ENCODE data around the gene CCDC97. TPM values are rescaled to one million over a fixed set of nuclear protein-coding genes. Genes with fewer than 3 reads are reported as not detected.
A peak's percentile ranks its signal among the peaks of the same experiment; 100 is the strongest.
"Not testable (repeated sequence)": the region's sequence is repeated elsewhere in the genome, so short reads cannot be mapped to it uniquely, and the experiment has no call there.

Gene CCDC97
- total RNA-seq, 2 donors from 2014 or later: 17.5 to 23.9 TPM

- peak; percentile 97 for DNase-seq (ENCODE audit: low spot score)
- intact Hi-C loops (cut with DNase I): loop anchor here in 1 of 2 donors (5.0 kb wide), 1 partner anchor 41 kb away; the partner anchor contains the start of gene CCDC97
These were observed 43.7 kb downstream of the CCDC97 start, which contains the start of gene TGFB1 for GRCh38 chr19:41353466-41354342. TGFB1 (minus strand) TSS chr19:41353922; CDS start chr19:41353044, 878 bp downstream.

GRCh38 chr19:41354343-41354953 is 44.5 kb downstream of the CCDC97 start:
- peak; percentile 81 for DNase-seq (ENCODE audit: low spot score)
- intact Hi-C loops (cut with DNase I): loop anchor here in 1 of 2 donors (5.0 kb wide), 1 partner anchor 42 kb away; the partner anchor contains the start of gene CCDC97

DNA sequence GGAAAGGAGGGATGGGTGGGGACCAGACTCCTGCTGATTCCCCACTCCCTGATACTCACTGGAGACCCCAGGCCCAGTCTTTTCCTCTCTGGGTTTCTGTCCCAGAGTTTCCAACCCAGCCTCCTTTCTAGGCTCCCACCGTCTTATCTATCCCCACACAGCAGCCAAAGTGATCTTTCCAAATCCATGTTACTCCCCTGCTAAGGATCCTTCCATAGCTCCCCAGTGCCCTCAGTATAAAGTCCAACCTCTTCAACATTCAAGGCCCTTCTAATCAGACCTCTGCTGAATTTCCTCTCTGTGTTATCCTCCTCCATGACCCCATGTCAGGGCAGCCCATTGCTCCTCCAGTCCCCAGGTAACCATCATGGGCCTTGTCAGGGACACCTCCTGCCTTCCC is 45.1 kb downstream of the CCDC97 start:
- DNase-seq (ENCODE audit: low spot score): no peak
- intact Hi-C loops (cut with DNase I): no loop called here

DNA sequence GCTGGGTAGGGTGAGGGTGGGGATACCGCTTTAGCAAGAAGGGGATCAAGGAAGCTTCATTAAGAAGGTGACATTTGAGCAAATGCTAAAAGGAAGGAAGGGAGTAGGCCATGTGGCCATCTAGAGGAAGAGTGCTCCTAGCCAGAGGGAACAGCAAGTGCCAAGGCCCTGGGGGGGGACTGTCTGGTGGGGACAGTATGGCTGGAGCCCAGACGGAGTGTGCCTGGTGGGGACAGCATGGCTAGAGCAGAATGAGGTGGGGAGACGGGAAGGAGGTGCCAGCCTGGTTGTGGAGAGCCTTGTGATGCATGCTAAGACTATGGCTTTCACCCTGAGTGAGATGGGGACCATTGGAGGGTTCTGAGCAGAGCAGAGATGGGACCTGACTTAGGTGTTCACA is 45.8 kb downstream of the CCDC97 start:
- intact Hi-C loops (cut with DNase I): no loop called here
- no peak for DNase-seq (ENCODE audit: low spot score)

DNA sequence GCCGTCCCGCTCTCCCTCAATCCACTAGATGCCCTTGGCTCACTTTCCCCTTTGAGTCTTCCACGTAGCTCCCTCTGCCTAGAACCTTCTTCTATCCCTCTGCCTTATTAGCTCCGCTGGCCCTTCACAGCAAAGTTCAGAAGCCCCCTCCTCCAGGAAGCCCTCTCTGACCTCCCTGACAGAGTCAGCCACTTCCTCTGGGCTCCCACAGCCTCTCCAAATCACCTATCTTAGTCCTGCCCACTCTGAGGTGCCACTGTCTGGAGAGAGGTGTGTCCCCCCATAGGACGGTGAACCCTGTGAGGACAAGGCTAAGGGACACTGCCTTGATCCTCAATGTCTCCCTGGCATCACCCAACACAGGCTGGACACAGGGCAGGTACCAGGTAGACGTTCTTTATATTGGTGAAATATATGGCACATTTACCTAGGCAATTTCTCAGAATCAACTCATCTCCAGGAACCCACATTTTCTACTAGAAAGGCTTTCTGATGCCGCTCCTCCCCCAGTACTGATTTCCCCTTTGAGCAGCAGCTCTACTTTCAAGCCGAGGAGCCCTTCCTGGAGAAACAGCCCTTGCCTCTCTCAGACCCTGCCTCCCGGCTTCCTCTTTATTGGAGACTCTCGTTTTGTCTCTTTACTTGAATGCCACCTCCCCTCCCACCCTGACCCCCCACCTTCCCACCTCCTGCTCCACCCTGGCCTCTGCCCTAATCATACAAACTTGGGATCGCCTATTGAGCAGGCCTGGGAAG is 47.2 kb downstream of the CCDC97 start:
- DNase-seq (ENCODE audit: low spot score): no peak
- intact Hi-C loops (cut with DNase I): no loop called here

DNA sequence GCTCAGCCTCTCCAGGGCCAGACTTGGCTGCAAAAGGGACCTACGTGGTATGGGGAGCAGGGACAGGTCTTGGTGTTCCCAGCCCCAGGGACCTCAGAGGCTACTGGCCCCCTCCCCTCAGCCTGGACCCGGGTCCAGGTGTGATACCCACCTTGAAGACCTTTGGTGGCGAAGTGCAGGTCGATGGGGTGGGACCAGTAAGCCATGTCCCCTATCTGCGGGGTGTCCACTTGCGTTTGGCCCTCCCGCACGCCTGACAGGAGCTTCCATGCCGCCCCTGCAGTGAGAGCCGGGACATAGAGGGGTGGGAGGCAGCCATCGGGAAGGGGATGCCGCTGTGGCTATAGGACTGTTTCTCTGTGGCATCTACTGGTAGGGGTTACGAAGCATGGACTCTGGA is 47.8 kb downstream of the CCDC97 start:
- intact Hi-C loops (cut with DNase I): no loop called here

GRCh38 chr19:41359741-41360140 is 49.8 kb downstream of the CCDC97 start:
- no peak for DNase-seq (ENCODE audit: low spot score)

More for the DNA sequence above, 47.8 kb downstream of the CCDC97 start:
- no peak for DNase-seq (ENCODE audit: low spot score)

DNA sequence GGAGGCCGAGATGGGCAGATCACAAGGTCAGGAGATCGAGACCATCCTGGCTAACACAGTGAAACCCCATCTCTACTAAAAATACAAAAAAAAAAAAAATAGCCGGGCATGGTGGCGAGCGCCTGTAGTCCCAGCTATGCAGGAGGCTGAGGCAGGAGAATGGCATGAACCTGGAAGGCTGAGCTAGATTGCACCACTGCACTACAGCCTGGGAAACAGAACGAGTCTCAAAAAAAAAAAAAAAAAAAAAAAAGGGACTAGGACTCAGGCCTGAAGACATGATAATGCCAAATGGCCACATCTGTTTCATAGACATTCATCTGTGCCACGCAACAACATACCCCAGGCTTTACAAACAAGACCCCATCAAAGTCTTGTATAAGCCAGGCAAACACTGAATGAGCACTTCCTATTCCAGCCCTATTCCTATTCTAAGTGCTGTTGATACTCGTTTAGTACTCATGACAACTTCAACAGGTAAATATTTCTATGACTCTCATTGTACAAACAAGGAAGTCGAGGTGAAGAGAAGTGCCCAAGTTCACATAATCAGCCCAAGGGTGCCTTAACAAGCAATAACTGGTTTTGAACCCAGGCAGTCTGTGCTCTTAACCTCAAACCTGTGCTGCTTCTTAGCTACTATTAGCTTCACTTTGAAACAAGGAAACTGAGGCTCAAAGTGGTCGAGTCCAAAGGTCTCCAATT is 52.3 kb downstream of the CCDC97 start:
- intact Hi-C loops (cut with DNase I): no loop called here
- DNase-seq (ENCODE audit: low spot score): no peak

More at GRCh38 chr19:41359741-41360140, 49.8 kb downstream of the CCDC97 start:
- intact Hi-C loops (cut with DNase I): no loop called here

- intact Hi-C loops (cut with DNase I): no loop called here
- no peak for DNase-seq (ENCODE audit: low spot score)
These were observed 53.4 kb downstream of the CCDC97 start for GRCh38 chr19:41363371-41363752.

DNA sequence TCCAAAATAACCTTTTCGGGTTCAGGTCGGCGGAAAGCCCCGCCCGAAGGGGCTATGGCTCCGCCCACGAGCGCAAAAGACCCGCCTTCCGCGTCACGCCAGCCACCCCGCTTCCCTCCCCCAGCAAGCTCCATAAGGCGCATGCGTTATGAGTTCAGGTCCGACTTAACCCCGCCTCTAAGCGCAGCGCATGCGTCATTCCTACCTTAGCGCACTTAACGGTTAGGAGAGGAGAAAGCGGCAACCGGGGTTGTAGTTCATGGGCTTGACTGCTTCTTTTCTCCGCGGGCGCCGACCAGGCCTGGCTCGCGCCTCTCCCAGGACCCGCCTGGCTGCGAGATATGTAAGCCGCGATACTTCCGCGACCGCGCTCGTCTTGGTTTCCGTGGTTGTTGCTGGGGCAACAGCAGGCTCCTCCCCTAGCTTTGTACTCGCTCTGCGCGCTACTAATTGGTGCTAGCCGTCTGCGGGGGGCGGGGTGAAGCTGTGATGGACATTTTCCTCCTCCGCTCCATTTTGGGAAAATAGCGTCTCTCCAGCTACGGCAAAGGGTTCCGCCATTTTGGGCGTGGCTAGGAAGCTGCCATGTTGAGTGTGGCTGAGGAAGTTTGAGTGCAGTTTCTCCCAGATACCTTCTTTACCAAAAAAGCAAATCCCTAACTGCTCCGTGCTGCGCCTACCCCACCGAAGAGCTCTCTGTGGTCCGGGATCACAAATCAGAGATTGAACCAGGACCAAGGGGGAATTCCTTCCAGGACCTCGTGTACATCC is 54.0 kb downstream of the CCDC97 start, which contains the start of gene B9D2:
Gene B9D2 (minus strand): TSS at position 397 of the 771 bp plus-strand sequence. CDS start 630 bp downstream, outside the sequence.
- intact Hi-C loops (cut with DNase I): no loop called here

GRCh38 chr19:41364524-41365391 is 54.8 kb downstream of the CCDC97 start:
- intact Hi-C loops (cut with DNase I): no loop called here
- no peak for DNase-seq (ENCODE audit: low spot score)

More for the DNA sequence above, 54.0 kb downstream of the CCDC97 start, which contains the start of gene B9D2:
- DNase-seq (ENCODE audit: low spot score): peak; percentile 99

DNA sequence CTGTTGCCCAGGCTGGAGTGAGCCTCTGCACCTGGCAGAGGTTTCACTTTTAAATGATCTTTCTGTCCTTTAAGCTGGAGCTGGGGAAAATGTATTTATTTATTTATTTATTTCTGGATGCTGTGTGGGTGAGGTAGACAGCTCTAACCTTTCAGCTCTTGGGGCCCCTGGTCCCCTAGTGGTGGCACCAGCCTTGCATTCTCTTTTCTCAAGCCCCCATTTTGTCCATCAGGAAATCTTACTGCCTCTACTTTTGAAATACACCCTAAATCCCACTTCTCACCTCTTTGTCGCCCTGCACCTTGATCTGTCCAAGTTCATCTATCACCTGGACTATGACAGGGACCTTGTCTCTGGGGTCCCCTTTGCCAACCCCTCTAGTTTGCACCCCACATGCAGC is 56.1 kb downstream of the CCDC97 start:
- intact Hi-C loops (cut with DNase I): no loop called here
- DNase-seq (ENCODE audit: low spot score): no peak

GRCh38 chr19:41367848-41368301 is 57.9 kb downstream of the CCDC97 start:
- intact Hi-C loops (cut with DNase I): no loop called here
- no peak for DNase-seq (ENCODE audit: low spot score)

DNA sequence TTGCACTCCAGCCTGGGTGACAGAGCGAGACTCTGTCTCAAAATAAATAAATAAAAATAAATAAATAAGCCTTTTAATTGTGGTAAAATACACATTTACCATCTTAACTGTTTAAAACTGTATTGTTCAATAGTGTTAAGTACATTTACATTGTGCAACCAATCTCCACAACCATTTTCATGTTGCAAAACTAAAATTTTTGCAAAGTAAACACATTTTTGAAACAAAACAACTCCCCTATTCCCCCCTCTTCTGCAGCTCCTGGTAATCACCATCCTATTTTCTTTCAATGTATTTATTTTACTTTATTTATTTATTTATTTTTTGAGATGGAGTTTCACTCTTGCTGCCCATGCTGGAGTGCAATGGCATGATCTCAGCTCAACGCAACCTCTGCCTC is 59.8 kb downstream of the CCDC97 start:
- intact Hi-C loops (cut with DNase I): no loop called here
- DNase-seq (ENCODE audit: low spot score): no peak

DNA sequence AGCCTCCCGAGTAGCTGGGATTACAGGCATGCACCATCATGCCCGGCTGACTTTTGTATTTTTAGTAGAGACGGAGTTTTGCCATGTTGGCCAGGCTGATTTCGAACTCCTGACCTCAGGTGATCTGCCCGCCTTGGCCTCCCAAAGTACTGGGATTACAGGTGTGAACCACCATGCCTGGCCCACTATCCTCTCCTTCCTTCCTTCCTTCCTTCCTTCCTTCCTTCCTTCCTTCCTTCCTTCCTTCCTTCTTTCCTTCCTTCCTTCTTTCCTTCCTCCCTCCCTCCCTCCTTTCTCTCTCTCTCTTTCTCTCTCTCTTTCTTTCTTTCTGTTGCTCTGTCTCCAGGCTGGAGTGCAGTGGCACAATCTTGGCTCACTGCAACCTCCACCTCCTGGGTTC is 61.1 kb downstream of the CCDC97 start:
- intact Hi-C loops (cut with DNase I); DNase-seq (ENCODE audit: low spot score): not testable (repeated sequence)

GRCh38 chr19:41371541-41371940 is 61.6 kb downstream of the CCDC97 start:
- intact Hi-C loops (cut with DNase I): no loop called here
- no peak for DNase-seq (ENCODE audit: low spot score)

DNA sequence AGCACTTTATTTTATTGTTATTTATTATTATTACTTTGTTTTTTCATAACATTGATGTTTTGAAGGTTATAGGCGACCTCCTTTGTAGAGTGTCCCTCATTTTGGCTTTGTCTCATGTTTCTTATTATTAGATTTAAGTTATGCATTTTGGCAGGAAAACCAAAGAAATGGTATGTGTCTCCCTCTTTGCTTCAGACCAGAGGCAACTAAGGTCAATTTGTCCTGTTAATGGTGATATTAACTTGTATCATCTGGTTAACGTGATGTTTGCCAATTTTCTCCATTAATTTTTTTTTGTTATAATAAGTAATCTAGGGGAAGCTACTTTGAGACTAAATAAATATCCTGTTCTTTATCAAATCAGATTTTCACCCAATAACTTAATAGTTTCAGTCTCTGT is 62.5 kb downstream of the CCDC97 start:
- no peak for DNase-seq (ENCODE audit: low spot score)
- intact Hi-C loops (cut with DNase I): no loop called here
